D341Med (cell line): ENCODE data around the gene ACAA1.
"Not testable (repeated sequence)": the region's sequence is repeated elsewhere in the genome, so short reads cannot be mapped to it uniquely, and the experiment has no call there.

Experiments
- DNase-seq: peaks from one replicate; pipeline ENCODE4 v3.0.0; 2012; ENCODE audit warnings: low spot score

The ACAA1 gene

DNA sequence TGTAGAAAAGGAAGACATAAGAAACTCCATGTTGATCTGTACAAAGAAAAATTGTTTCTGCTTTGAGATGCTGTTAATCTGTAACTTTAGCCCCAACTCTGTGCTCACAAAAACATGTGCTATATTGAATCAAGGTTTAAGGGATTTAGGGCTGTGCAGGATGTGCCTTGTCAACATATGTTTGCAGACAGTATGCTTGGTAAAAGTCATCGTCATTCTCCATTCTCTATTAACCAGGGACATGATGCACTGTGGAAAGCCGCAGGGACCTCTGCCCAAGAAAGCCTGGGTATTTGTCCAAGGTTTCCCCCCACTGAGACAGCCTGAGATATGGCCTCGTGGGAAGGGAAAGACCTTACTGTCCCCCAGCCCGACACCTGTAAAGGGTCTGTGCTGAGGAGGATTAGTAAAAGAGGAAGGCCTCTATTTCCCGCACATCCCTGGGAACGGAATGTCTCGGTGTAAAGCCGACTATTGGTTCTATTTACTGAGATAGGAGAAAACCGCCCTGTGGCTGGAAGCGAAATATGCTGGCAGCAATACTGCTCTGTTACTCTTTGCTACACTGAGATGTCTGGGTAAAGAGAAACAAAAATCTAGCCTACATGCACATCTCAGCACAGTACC is 2.3 kb downstream of the ACAA1 start:
- not testable (repeated sequence) for DNase-seq

GRCh38 chr3:38133557-38134405 is 3.1 kb downstream of the ACAA1 start:
- no peak for DNase-seq

GRCh38 chr3:38133209-38133556 is 3.7 kb downstream of the ACAA1 start:
- DNase-seq, result no peak

DNA sequence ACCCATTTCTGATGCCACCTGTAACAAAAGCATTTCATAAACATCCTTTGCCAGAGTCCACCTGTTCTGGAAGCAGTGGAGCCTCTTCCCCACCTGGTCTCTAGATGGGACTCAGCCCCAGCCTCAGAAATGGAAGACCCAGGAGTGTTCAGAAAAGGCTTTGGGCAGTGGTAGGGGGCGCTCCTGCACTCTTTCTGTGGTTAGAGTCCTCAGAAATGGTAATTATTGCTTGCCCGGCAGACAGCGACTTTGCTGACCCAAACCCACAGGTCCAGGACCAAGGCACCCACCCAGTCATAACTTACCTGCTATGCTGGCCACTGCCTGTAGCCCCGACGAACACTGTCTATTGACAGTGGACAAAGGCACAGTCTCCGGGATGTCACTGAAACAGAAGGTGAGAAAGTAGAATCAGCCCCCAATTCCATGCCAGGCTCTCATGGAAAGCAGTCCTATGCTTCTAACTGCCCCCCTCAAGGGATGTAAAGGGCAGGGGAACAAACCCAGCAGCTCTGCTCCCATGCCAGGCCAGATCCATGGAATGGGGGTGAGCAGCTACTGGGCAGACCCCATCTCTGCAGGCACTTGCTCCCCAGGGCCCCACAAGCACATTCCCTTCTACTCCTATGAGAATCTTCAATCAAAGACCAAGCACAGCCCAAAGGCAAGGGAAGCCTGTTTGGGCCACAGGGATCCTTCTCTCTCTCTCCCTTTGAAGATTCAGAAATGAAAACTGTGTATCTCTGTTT is 5.1 kb downstream of the ACAA1 start:
- no peak for DNase-seq

GRCh38 chr3:38130631-38131065 is 6.3 kb downstream of the ACAA1 start:
- no peak for DNase-seq

GRCh38 chr3:38129058-38129457 is 7.9 kb downstream of the ACAA1 start:
- DNase-seq, result peak; percentile 3

- DNase-seq, result no peak
Observed at GRCh38 chr3:38128303-38128655, 8.6 kb downstream of the ACAA1 start.

DNA sequence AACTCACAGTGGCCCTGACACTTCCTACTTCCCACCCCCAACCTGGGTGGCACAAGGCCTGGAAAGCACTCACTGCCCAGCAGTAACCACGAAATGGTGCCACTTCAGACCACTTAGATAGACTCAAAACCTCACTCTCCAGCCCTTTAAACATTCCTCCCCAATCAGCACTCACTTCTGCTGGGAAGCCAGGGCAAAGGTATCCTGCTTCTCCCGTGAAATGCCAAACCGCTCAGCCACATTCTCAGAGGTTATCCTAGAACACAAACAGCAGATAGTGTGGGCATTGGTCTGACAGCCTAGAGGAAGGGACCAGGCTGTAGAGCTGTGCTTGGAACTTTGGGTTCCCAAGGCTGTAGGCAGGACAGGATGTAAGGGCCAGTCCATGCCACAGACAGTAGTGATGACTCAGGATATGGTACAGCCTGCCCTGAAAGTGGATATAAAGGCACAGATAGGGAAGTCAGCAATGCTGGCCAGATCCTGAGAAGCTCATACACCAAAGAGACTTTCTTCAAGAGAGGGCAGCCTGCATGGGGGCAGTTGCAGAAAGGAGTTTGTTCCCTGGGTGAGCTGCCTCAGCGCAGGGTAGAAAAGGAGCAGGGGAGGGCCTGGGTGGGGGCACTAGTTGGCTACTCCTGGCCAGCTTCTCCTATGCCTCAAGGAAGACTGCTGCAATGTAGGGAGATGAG is 9.2 kb downstream of the ACAA1 start:
- DNase-seq, result no peak

DNA sequence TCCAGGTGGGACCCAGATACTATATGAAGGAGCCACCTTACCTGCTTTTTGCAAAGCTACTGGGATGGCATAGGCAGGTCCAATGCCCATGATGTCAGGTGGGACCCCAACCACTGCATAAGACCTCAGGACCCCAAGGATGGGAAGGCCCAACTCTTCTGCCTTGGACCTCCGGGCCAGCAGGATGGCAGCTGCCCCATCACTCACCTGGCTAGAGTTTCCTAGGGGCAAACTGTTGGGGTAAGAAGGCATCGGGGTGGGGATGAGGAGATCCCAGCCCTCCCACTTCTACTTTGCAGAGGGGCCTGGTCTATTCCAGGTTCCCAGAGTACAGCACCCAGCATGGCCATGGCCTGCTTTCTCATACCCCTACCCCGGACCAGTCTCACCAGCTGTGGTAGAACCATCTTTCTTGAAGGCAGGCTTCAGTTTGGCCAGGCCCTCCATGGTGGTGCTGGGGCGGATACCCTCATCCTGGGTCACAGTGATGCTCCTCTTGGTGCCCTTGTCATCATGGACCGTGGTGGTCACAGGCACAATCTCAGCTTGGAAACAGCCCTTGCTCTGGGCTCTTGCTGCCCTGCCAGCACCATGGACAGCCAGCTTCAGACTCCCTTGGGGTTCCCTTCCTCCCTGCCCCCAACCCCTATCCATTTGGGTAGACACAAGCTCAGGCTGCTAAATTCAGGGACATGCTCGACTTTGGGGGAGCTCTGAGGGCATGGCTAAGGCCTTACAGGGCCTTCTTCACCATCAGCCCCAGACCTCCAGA is 10.6 kb downstream of the ACAA1 start:
- peak; percentile 7 for DNase-seq

GRCh38 chr3:38125305-38126120 is 11.4 kb downstream of the ACAA1 start:
- DNase-seq, result peak; percentile 10

DNA sequence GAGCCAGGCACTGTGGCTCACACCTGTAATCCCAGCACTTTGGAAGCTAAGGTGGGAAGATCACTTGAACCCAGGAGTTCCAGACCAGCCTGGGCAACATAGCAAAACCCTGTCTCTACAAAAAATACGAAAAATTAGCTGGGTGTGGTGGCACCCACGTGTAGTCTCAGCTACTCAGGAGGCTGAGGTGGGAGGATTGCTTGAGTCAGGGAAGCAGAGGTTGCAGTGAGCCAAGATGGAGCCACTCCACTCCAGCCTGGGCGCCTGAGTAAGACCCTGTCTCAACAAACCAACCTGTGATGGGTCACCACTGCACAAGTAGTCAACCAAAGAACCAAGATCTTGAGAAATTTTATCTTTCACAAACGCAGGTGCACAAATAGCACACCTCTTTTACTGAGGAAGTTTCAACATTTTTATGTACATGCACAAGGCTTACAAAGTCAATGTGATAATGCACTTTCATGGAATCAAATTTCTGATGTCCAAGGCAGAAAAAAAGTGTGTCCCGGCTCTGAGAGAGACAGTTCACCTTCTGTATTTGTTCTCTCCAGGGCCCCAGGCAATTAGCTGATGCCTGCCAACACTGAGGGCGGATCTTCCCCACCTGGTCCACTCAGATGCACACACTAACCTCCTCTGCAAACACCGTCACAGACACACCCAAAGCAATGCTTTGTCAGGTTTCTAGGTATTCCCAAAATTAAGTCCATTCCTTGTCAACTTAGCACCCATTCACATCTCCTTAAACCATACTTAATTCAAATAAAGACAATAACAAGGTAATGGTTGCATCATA is 12.4 kb downstream of the ACAA1 start:
- no peak for DNase-seq

- DNase-seq, result peak; percentile 8
Observed at GRCh38 chr3:38122712-38123290, 14.1 kb downstream of the ACAA1 start.

GRCh38 chr3:38121832-38122461 is 15.0 kb downstream of the ACAA1 start:
- DNase-seq, result peak; percentile 6

- DNase-seq, result no peak
Observed at GRCh38 chr3:38121451-38121831, 15.5 kb downstream of the ACAA1 start.

DNA sequence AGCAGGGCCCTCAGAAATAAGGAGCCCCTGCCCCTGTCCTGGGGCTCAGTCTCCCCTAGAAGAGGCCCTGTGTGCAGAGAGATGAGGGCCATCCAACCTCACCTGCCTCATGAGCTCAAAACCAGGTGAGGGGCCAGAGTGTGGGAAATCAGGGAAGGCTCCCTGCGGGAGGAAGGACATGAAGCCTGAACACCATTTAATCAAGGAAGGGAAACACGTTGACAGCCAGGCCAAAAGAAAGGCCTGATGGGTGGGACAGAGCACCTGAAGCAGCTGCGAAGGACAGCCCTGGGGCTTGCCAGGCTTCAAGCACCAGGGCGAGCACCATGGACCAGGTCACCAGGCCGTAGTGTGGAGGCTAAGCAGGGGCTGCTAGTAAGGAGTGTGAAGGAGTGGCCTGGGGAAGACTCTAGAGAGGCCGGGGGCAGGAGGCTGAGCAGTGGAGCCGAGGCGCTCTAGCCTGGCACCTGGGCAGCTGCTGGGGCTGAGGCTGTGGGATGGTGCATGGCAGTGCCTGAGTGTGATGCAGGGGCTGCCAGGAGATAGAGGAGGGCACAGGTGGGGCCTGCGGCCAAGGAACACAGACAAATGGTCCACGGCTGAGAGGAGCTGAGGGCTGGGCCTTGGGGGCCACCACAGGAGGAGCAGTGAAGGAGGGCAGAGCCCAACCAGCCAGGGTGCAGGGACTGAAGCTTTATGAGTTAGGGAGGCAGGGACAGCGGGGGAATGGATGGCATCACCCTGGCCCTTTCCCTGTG is 16.1 kb downstream of the ACAA1 start:
- DNase-seq, result no peak

DNA sequence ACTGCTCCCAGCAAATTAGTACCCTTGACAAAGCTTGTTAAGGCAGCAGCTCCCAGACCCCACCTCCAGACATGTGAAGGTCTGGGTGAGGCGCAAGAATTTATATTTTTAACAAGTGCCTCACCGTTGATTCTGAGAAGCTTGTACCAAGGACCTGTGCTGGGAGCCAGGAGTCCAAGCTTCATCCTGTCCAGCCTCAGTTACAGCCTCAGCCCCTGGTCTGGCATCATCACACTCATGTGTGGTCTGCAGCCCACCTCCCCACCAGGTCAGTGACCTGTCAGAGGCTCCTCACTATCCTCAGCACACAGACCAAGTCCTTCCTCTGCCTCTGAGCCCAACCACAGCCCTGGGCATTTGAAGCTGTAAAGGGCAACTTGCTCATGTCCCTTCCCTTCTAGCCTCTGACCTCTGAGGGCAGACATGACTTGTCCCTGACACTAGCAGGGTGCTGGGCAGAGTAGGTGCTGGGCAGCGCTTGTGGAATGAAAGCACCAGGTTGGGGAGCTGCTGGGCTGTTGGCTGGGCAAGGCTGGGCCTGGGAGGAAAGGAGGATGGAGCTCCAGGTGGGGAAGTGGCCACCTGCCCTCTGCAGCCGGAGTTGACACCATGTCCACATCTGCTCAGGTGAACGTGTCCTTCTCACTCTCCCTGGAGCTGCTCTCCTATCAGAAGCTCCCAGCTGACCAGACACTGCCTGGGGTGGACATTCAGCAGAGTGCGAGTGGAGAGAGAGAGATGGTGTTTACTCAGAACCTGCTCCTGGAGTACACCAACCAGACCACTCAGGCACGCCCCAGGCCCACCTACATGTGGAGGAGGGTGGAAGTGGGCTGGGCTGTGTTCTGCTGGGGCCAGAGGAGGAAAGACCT is 16.9 kb downstream of the ACAA1 start:
- no peak for DNase-seq

DNA sequence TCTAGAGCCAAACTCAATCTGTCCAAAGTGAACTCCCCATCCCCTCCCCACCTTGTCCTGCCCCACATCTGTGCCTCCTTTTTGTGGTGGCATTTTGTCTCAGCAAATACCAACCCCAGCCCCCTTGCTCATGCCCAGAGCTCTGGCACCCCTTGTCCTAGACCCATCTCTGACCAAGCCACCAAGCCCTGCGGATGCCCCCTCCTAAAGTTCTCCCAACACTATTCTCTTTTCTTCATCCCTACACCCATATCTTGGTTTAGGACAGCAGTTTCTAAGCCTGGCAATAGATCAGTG is 17.7 kb downstream of the ACAA1 start:
- no peak for DNase-seq
